Natural killer cell (primary cell): ENCODE measurements around the gene TEC. TPM values are rescaled to one million over a fixed set of nuclear protein-coding genes. Genes with fewer than 3 reads are reported as not detected.

Experiments
- ATAC-seq, 3 donors: fragments of 150-1000 bp in 2 of 3; fragments of 200-7000 bp in 1 of 3; cut with Tn5 transposase; 1 replicate in 1 of 3; 2 replicates in 2 of 3; pipeline ENCODE4 v1.10.0; 2021; ENCODE audit warnings: mild to moderate bottlenecking in 2 of 3, moderate library complexity in 2 of 3
- DNase-seq, 2 donors: peaks; one replicate each; pipeline versions ENCODE4 v3.0.0 to v3.0.0-alpha.2; 2013 to 2021; ENCODE audit warnings: mixed read lengths in 1 of 2
- H3K27ac ChIP-seq: one replicate; pipeline ENCODE4 v1.5.1; 2013; ENCODE audit warnings: mild to moderate bottlenecking, low read length
- H3K27me3 ChIP-seq: one replicate; pipeline ENCODE4 v1.6.1; 2013; ENCODE audit warnings: low read length; ENCODE audit not compliant: control insufficient read depth, insufficient read depth
- H3K36me3 ChIP-seq: one replicate; pipeline ENCODE4 v1.6.1; 2013; ENCODE audit warnings: low read length; ENCODE audit not compliant: control insufficient read depth, insufficient read depth
- H3K4me1 ChIP-seq: one replicate; pipeline ENCODE4 v1.6.1; 2013; ENCODE audit warnings: low read length; ENCODE audit not compliant: control insufficient read depth, insufficient read depth
- H3K4me3 ChIP-seq: one replicate; pipeline ENCODE4 v1.5.1; 2013; ENCODE audit warnings: low read length
- H3K9me3 ChIP-seq: one replicate; pipeline ENCODE4 v1.6.1; 2013; ENCODE audit warnings: low read length; ENCODE audit not compliant: control insufficient read depth, insufficient read depth
- H3K27ac Mint-ChIP-seq, 2 donors: one replicate each; pipeline ENCODE4 v1.8.0; 2022; ENCODE audit warnings: mild to moderate bottlenecking in 2 of 2, mixed read lengths in 2 of 2, moderate library complexity in 1 of 2
- H3K27me3 Mint-ChIP-seq, 2 donors: one replicate each; pipeline ENCODE4 v1.8.0; 2022; ENCODE audit warnings: low read depth in 2 of 2, mixed read lengths in 2 of 2
- H3K36me3 Mint-ChIP-seq: one replicate; pipeline ENCODE4 v1.8.0; 2022; ENCODE audit warnings: mixed read lengths
- H3K4me1 Mint-ChIP-seq, 2 donors: one replicate each; pipeline ENCODE4 v1.8.0; 2022; ENCODE audit warnings: mixed read lengths in 2 of 2
- H3K4me3 Mint-ChIP-seq: one replicate; pipeline ENCODE4 v1.8.0; 2022; ENCODE audit warnings: mild to moderate bottlenecking, moderate library complexity, mixed read lengths
- H3K9me3 Mint-ChIP-seq, 2 donors: one replicate each; pipeline ENCODE4 v1.8.0; 2022; ENCODE audit warnings: mixed read lengths in 2 of 2
- WGBS: methylation state at CpG from one replicate; pipeline ENCODE4 v1.1.7; 2013; ENCODE audit warnings: missing lambda C conversion rate; ENCODE audit not compliant: insufficient coverage; 5-methylcytosine and 5-hydroxymethylcytosine counted together
- intact Hi-C: fragments of 100-400 bp; cut with micrococcal nuclease; formaldehyde crosslinking; loops from one replicate; pipeline ENCODE4 v1.14.2; 2022
- total RNA-seq, 4 donors: library from RNA; stranded (reverse); fragments of 120-200 nt in 1 of 4; gene quantifications; one replicate each; pipeline versions ENCODE4 v1.2.3 to v1.2.4, GENCODE V29; 2013 to 2022
- TF ChIP-seq, protein P1 (sequence below): fragments of 200-600 bp; IDR thresholded peaks from one replicate; pipeline ENCODE4 v1.8.0; 2022; ENCODE audit warnings: antibody characterized with exemption

Gene TEC
- total RNA-seq, 3 donors from 2014 or later (not counting 1 experiment from before 2014, with no cell fraction given), result 4.0 to 7.4 (median 4.7) TPM

DNA sequence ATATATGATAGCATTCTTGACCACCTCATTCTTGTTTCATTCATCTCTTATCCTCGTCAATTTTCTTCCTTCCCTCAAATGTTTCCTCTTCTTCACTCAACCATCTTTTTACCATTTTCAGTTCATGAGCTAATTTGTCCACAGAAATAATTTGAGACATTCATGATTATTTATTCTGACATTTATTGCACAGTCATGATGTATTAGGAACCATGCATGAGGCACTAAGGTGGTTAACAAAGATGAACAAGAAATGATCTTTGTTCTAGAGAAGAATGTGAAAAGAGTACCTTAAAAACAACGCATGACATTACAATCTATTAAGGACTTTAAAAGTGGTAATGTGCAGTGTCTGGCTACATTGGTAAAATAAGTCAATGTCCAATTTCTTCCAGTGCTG is 27.9 kb downstream of the TEC start:
- no peak overlapping the region for H3K4me3 ChIP-seq
- peaks cover 18 to 19% of the 10 kb centered on the region in 2 donors for H3K4me1 Mint-ChIP-seq
- H3K4me3 Mint-ChIP-seq, result no peak overlapping the region
- DNase-seq, result no peak
- no peak overlapping the region for H3K27ac ChIP-seq
- WGBS, result 92% methylated on average over 1 of the region's 2 CpGs
- H3K36me3 Mint-ChIP-seq, result no peaks in the 10 kb centered on the region
- no peaks in the 10 kb centered on the region for H3K4me1 ChIP-seq
- H3K36me3 ChIP-seq, result no peaks in the 10 kb centered on the region
- intact Hi-C loops, result no loop called here
- H3K27ac Mint-ChIP-seq, result no peak overlapping the region
- H3K27me3 ChIP-seq, result no peaks in the 10 kb centered on the region
- ATAC-seq, result no peak
- no peaks in the 10 kb centered on the region for H3K27me3 Mint-ChIP-seq
- no peaks in the 10 kb centered on the region for H3K9me3 ChIP-seq
- H3K9me3 Mint-ChIP-seq, result no peaks in the 10 kb centered on the region
- TF ChIP-seq, protein P1, sequence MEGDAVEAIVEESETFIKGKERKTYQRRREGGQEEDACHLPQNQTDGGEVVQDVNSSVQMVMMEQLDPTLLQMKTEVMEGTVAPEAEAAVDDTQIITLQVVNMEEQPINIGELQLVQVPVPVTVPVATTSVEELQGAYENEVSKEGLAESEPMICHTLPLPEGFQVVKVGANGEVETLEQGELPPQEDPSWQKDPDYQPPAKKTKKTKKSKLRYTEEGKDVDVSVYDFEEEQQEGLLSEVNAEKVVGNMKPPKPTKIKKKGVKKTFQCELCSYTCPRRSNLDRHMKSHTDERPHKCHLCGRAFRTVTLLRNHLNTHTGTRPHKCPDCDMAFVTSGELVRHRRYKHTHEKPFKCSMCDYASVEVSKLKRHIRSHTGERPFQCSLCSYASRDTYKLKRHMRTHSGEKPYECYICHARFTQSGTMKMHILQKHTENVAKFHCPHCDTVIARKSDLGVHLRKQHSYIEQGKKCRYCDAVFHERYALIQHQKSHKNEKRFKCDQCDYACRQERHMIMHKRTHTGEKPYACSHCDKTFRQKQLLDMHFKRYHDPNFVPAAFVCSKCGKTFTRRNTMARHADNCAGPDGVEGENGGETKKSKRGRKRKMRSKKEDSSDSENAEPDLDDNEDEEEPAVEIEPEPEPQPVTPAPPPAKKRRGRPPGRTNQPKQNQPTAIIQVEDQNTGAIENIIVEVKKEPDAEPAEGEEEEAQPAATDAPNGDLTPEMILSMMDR, result no peak

DNA sequence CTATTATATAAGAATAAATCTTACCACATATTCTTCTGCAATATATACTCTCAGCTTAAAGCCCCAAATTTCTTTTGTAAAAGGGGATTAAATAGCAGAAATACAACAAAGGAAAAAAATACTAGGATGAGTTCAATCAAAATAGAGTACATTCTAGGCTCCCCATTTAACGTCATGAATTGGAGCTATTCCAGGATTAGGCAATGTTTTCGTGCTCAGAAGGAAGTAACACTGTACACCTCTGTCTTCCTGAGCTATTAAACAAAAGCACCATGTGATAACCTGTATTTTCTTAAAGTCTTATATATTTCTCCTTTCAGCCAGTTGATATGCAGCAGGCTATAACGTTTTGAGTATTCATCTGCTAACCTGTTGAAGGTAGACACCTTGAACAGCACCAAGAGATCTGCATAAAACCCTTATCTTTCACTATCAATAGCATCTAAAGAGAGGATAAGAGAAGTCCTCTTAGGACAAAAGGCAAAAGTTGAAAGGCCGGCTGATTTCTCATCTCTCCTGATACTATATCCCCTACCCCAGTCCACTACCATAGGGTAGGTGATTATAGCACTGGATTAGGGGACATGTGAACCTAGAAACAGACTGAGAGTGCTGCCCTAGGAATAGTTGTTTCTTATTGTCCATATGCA is 31.5 kb downstream of the TEC start:
- Mint-ChIP-seq H3K27me3 (no peaks in the 10 kb centered on the region), H3K9me3 (no peaks in the 10 kb centered on the region), H3K4me3 (no peak overlapping the region), H3K27ac (no peak overlapping the region), H3K36me3 (no peaks in the 10 kb centered on the region), H3K4me1 (peaks cover 13 to 14% of the 10 kb centered on the region in 2 donors)
- intact Hi-C loops, result no loop called here
- no peak overlapping the region for H3K4me3 ChIP-seq
- DNase-seq (no peak), ATAC-seq (no peak)
- no peaks in the 10 kb centered on the region for H3K27me3 ChIP-seq
- no peaks in the 10 kb centered on the region for H3K9me3 ChIP-seq
- no peak overlapping the region for H3K27ac ChIP-seq
- TF ChIP-seq, protein P1, result no peak
- H3K4me1 ChIP-seq, result no peaks in the 10 kb centered on the region
- no peaks in the 10 kb centered on the region for H3K36me3 ChIP-seq
- 6% methylated on average over 3 of the region's 4 CpGs for WGBS

DNA sequence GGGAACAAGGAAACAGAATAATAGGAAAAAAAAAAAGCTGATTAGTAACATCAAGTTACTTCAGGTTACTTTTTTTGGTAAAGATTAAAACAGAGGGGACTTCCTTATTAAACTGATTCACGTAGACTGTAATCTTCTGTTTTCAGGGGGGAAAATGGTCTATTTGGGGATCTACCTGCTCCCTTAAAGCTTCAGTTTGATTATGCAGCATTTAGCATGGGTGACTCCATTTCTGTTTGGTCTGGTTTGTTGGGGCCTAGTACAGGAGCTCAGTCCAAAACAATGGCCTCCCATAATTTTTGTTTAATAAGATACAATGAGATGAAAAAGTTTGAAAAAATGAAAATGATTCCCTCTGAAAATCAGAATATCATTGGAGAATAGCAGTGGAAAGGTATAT is 34.6 kb downstream of the TEC start:
- no peak overlapping the region for H3K27ac ChIP-seq
- Mint-ChIP-seq H3K36me3 (no peaks in the 10 kb centered on the region), H3K27ac (no peak overlapping the region), H3K9me3 (no peaks in the 10 kb centered on the region), H3K27me3 (no peaks in the 10 kb centered on the region), H3K4me3 (no peak overlapping the region), H3K4me1 (peaks cover 5 to 11% of the 10 kb centered on the region in 2 donors)
- TF ChIP-seq, protein P1, result no peak
- H3K4me1 ChIP-seq, result peaks cover 4% of the 10 kb centered on the region
- no peaks in the 10 kb centered on the region for H3K27me3 ChIP-seq
- intact Hi-C loops, result no loop called here
- WGBS, result 100% methylated on average over 1 of the region's 1 CpG
- H3K9me3 ChIP-seq, result no peaks in the 10 kb centered on the region
- no peak overlapping the region for H3K4me3 ChIP-seq
- ATAC-seq (no peak), DNase-seq (no peak)
- H3K36me3 ChIP-seq, result no peaks in the 10 kb centered on the region

DNA sequence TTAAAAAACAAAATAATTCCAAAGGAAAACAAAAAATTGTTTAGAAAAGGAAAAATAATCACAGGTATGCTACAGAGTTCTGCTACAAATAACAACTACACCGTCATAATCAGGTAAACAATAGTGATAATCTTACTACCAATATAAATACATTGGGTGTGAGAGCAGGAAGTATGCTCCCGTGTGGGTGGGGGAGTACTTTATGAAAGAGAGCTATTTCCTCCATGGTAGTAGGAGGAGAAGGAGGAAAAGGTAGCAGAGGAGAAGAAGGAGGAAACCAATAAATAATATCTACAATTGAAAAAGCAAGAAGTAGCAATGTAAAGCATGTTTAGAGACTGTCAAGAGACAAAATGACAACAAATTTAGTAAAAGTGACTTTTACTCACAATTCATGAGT is 35.1 kb downstream of the TEC start:
- H3K36me3 Mint-ChIP-seq, result no peaks in the 10 kb centered on the region

More for the DNA sequence above, 35.1 kb downstream of the TEC start:
- Histone ChIP-seq H3K27me3 (no peaks in the 10 kb centered on the region), H3K4me3 (no peak overlapping the region), H3K4me1 (peaks cover 4% of the 10 kb centered on the region), H3K27ac (no peak overlapping the region), H3K9me3 (no peaks in the 10 kb centered on the region), H3K36me3 (no peaks in the 10 kb centered on the region)
- peaks cover 5 to 11% of the 10 kb centered on the region in 2 donors for H3K4me1 Mint-ChIP-seq
- intact Hi-C loops, result no loop called here
- ATAC-seq (no peak), DNase-seq (no peak)
- no peaks in the 10 kb centered on the region for H3K9me3 Mint-ChIP-seq
- H3K27me3 Mint-ChIP-seq, result no peaks in the 10 kb centered on the region
- no CpG with 5 or more reads among the region's 2 CpGs for WGBS
- H3K4me3 Mint-ChIP-seq, result no peak overlapping the region
- TF ChIP-seq, protein P1, result no peak
- no peak overlapping the region for H3K27ac Mint-ChIP-seq
